Liver (tissue), 9 donors: ENCODE measurements around the gene RFPL3. TPM values are rescaled to one million over a fixed set of nuclear protein-coding genes. Genes with fewer than 3 reads are reported as not detected.
"Not testable (repeated sequence)": the region's sequence is repeated elsewhere in the genome, so short reads cannot be mapped to it uniquely, and the experiment has no call there.

Source experiments
- DNase-seq: peaks from one replicate; pipeline ENCODE4 v3.0.0-alpha.2; 2017; ENCODE audit warnings: low spot score
- H3K27ac ChIP-seq, 2 donors: one replicate each; pipeline ENCODE4 v1.7.0; 2013; ENCODE audit warnings: inconsistent platforms in 2 of 2, low read length in 2 of 2, control low read depth in 1 of 2, low read depth in 1 of 2, mild to moderate bottlenecking in 1 of 2
- H3K27me3 ChIP-seq, 4 donors: one replicate each; pipeline versions ENCODE4 v1.6.1 to v1.7.0; 2013; ENCODE audit warnings: low read length in 3 of 4, inconsistent platforms in 1 of 4, mild to moderate bottlenecking in 1 of 4, moderate library complexity in 1 of 4; ENCODE audit not compliant: control insufficient read depth in 4 of 4, insufficient read depth in 4 of 4
- H3K36me3 ChIP-seq, 4 donors: one replicate each; pipeline versions ENCODE4 v1.6.1 to v1.7.0; 2013; ENCODE audit warnings: low read length in 3 of 4, mild to moderate bottlenecking in 3 of 4, low read depth in 1 of 4, moderate library complexity in 1 of 4; ENCODE audit not compliant: control insufficient read depth in 4 of 4, insufficient read depth in 3 of 4
- H3K4me1 ChIP-seq, 4 donors: one replicate each; pipeline versions ENCODE4 v1.6.1 to v1.7.0; 2013; ENCODE audit warnings: low read length in 3 of 4, mild to moderate bottlenecking in 3 of 4, moderate library complexity in 1 of 4; ENCODE audit not compliant: control insufficient read depth in 4 of 4, insufficient read depth in 4 of 4
- H3K4me3 ChIP-seq, 3 donors: one replicate each; pipeline versions ENCODE4 v1.6.1 to v1.7.0; 2013; ENCODE audit warnings: low read length in 3 of 3, control low read depth in 1 of 3, low read depth in 1 of 3, mild to moderate bottlenecking in 1 of 3
- H3K9ac ChIP-seq, 2 donors: one replicate each; pipeline ENCODE4 v1.7.0; 2013; ENCODE audit warnings: low read length in 2 of 2, mild to moderate bottlenecking in 2 of 2, moderate library complexity in 2 of 2, control low read depth in 1 of 2, low read depth in 1 of 2
- H3K9me3 ChIP-seq, 4 donors: one replicate each; pipeline versions ENCODE4 v1.6.1 to v1.7.0; 2013; ENCODE audit warnings: low read length in 3 of 4; ENCODE audit not compliant: control insufficient read depth in 4 of 4
- ATF3 ChIP-seq: IDR thresholded peaks from 2 replicates; pipeline ENCODE4 v1.6.1; 2016; ENCODE audit warnings: antibody characterized with exemption
- CTCF ChIP-seq: fragments of 150-350 bp; IDR thresholded peaks from 2 replicates; pipeline ENCODE4 v1.5.1; 2017; ENCODE audit warnings: improper control_type of control experiment, low read depth, low read length; ENCODE audit not compliant: missing input control
- EGR1 ChIP-seq, 2 donors: IDR thresholded peaks; 2 replicates each; pipeline ENCODE4 v1.6.1; 2016 to 2018; ENCODE audit warnings: antibody characterized with exemption in 2 of 2, low read depth in 2 of 2
- FOXA1 ChIP-seq: IDR thresholded peaks from 2 replicates; pipeline ENCODE4 v1.6.1; 2016; ENCODE audit warnings: antibody characterized with exemption
- FOXA2 ChIP-seq: IDR thresholded peaks from 2 replicates; pipeline ENCODE4 v1.6.1; 2016; ENCODE audit warnings: antibody characterized with exemption
- GABPA ChIP-seq, 2 donors: IDR thresholded peaks in 1 of 2; conservative IDR thresholded peaks in 1 of 2; 2 replicates each; pipeline ENCODE4 v1.6.1; 2016; ENCODE audit warnings: antibody characterized with exemption in 2 of 2, mild to moderate bottlenecking in 1 of 2, moderate library complexity in 1 of 2
- HNF4A ChIP-seq, 2 donors: conservative IDR thresholded peaks; 2 replicates each; pipeline ENCODE4 v1.6.1; 2016; ENCODE audit warnings: antibody characterized with exemption in 2 of 2, mild to moderate bottlenecking in 2 of 2
- HNF4G ChIP-seq: IDR thresholded peaks from 2 replicates; pipeline ENCODE4 v1.6.1; 2016; ENCODE audit warnings: antibody characterized with exemption
- JUND ChIP-seq, 2 donors: IDR thresholded peaks; 2 replicates each; pipeline ENCODE4 v1.6.1; 2016; ENCODE audit warnings: antibody characterized with exemption in 2 of 2
- MAX ChIP-seq: IDR thresholded peaks from 2 replicates; pipeline ENCODE4 v1.6.1; 2016; ENCODE audit warnings: antibody characterized with exemption
- NR2F2 ChIP-seq: IDR thresholded peaks from 2 replicates; pipeline ENCODE4 v1.6.1; 2016; ENCODE audit warnings: antibody characterized with exemption
- RAD21 ChIP-seq, 2 donors: IDR thresholded peaks; 2 replicates each; pipeline ENCODE4 v1.6.1; 2016; ENCODE audit warnings: antibody characterized with exemption in 2 of 2, mild to moderate bottlenecking in 2 of 2
- REST ChIP-seq: IDR thresholded peaks from 2 replicates; pipeline ENCODE4 v1.6.1; 2016; ENCODE audit warnings: antibody characterized with exemption, mild to moderate bottlenecking
- RXRA ChIP-seq, 2 donors: IDR thresholded peaks; 2 replicates each; pipeline ENCODE4 v1.6.1; 2017 to 2018; ENCODE audit warnings: antibody characterized with exemption in 2 of 2, mild to moderate bottlenecking in 1 of 2
- SP1 ChIP-seq: IDR thresholded peaks from 2 replicates; pipeline ENCODE4 v1.6.1; 2018; ENCODE audit warnings: antibody characterized with exemption, mild to moderate bottlenecking
- TAF1 ChIP-seq: conservative IDR thresholded peaks from 2 replicates; pipeline ENCODE4 v1.6.1; 2016; ENCODE audit warnings: antibody characterized with exemption, mild to moderate bottlenecking
- YY1 ChIP-seq: IDR thresholded peaks from 2 replicates; pipeline ENCODE4 v1.6.1; 2016; ENCODE audit warnings: antibody characterized with exemption, mild to moderate bottlenecking
- ZBTB33 ChIP-seq: IDR thresholded peaks from 2 replicates; pipeline ENCODE4 v1.6.1; 2016; ENCODE audit warnings: antibody characterized with exemption
- WGBS: extraction: QIAGEN DNeasy Blood & Tissue Kit; methylation state at CpG from one replicate; pipeline ENCODE4 v1.1.7; 2013; 5-methylcytosine and 5-hydroxymethylcytosine counted together
- polyA plus RNA-seq, 2 donors: library from polyadenylated mRNA; stranded (reverse) in 1 of 2; unstranded in 1 of 2; fragments of 200-250 nt in 1 of 2; fragments of >200 nt in 1 of 2; fragmentation: Nextera tagmentation in 1 of 2; extraction: Ambion mirVana in 1 of 2; gene quantifications; one replicate each; pipeline versions ENCODE4 v1.2.1 to v1.2.3, GENCODE V29; 2013 to 2015
- total RNA-seq, 2 donors: library from RNA; depleted of rRNA; stranded (reverse); fragments of >200 nt; gene quantifications; one replicate each; pipeline ENCODE4 v1.2.3, GENCODE V29; 2014
- donor health status: healthy.
- donor health status: healthy.
- donor health status: healthy.
- donor health status: healthy.
- donor health status: healthy.

RFPL3 gene
- total RNA-seq, result not detected
- not detected for polyA plus RNA-seq

GRCh38 chr22:32357567-32357966 lies at the start of gene RFPL3:
TSS of gene RFPL3 (plus strand) at chr22:32357867. CDS start at chr22:32358072, 205 bp downstream.
- H3K27ac ChIP-seq, H3K4me3 ChIP-seq, H3K4me1 ChIP-seq, DNase-seq, H3K27me3 ChIP-seq, H3K9ac ChIP-seq, H3K36me3 ChIP-seq, H3K9me3 ChIP-seq: not testable (repeated sequence)
- 78% methylated on average over 9 of the region's 9 CpGs for WGBS

GRCh38 chr22:32308191-32308590 lies 49.5 kb upstream of the RFPL3 start:
- H3K4me1 ChIP-seq, result no peaks in the 10 kb centered on the region
- DNase-seq, result no peak
- H3K4me3 ChIP-seq, result no peak overlapping the region
- H3K27ac ChIP-seq, result no peak overlapping the region
- no peak overlapping the region for H3K9ac ChIP-seq
- peaks cover 0 to 2% (median 0%) of the 10 kb centered on the region in 4 donors for H3K27me3 ChIP-seq
- WGBS, result 77% methylated on average over 7 of the region's 7 CpGs
- H3K9me3 ChIP-seq, result no peaks in the 10 kb centered on the region
- TF ChIP-seq HNF4G (no peak), EGR1 (IDR thresholded peaks at IDR 0.05; ENCODE audit: low read depth in 2 of 2) (no peak), REST (no peak)
- H3K36me3 ChIP-seq, result no peaks in the 10 kb centered on the region

- Histone ChIP-seq H3K4me3 (no peak overlapping the region), H3K9me3 (no peaks in the 10 kb centered on the region), H3K36me3 (no peaks in the 10 kb centered on the region), H3K27ac (no peak overlapping the region), H3K4me1 (no peaks in the 10 kb centered on the region), H3K9ac (no peak overlapping the region), H3K27me3 (peaks cover 0 to 2% (median 0%) of the 10 kb centered on the region in 4 donors)
- WGBS, result 87% methylated on average over 6 of the region's 6 CpGs
- DNase-seq, result no peak
- TF ChIP-seq HNF4G (no peak), RXRA (IDR thresholded peaks at IDR 0.05) (no peak), EGR1 (IDR thresholded peaks at IDR 0.05; ENCODE audit: low read depth in 2 of 2) (no peak), MAX (no peak), RAD21 (IDR thresholded peaks at IDR 0.05) (no peak), SP1 (no peak), ZBTB33 (no peak), JUND (IDR thresholded peaks at IDR 0.05) (no peak), FOXA1 (no peak), NR2F2 (no peak), ATF3 (no peak), GABPA (IDR thresholded peaks at IDR 0.05 in 1 of 2, conservative IDR thresholded peaks at IDR 0.05 in 1 of 2) (no peak), CTCF (no peak), HNF4A (conservative IDR thresholded peaks at IDR 0.05) (no peak), REST (no peak), YY1 (no peak), FOXA2 (no peak), TAF1 (no peak)
Measured at GRCh38 chr22:32308934-32309333, 48.7 kb upstream of the RFPL3 start.
